Measurements from ENCODE around the gene ME3.

The ME3 gene

DNA sequence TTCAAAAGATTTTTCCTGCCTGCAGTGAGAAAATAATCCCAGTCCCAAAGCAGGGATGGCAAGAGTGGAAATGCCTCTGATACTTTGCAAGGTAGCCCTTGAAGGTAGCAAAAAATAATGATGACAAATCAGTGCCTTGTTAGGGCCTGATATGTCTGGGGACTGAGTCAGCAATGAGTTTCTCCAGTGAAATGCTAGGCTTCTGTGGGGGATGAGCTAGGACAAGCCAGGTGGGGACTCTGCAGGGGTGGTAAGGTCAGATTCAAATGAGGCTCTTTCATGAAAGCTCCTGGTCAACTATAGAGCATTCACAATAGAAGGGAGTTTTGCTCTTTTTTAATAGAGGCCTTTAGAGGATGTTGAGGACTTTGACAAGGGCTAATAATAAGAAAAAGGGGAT lies 77.7 kb downstream of the ME3 start:
- Histone ChIP-seq H3F3A (ENCODE audit: insufficient read depth, low read length) (peaks cover 9% of the 10 kb centered on the region; the same call in 1 of the 2 replicates), H3K4me3 (ENCODE audit: low read length) (no peak overlapping the region), H2AFZ (ENCODE audit: low read length) (no peak overlapping the region), H3K4me2 (ENCODE audit: low read depth, low read length) (no peak overlapping the region), H3K27me3 (replicated peaks; ENCODE audit: insufficient read depth, low read length) (no peaks in the 10 kb centered on the region), H3K36me3 (replicated peaks; ENCODE audit: insufficient read depth, low read length) (no peaks in the 10 kb centered on the region), H3K79me2 (ENCODE audit: low read length) (no peaks in the 10 kb centered on the region), H3K9me2 (replicated peaks; ENCODE audit: insufficient read depth, low read length) (no peaks in the 10 kb centered on the region), H3K4me1 (ENCODE audit: low read length) (peaks cover 22% of the 10 kb centered on the region), H4K20me1 (ENCODE audit: insufficient read depth, low read length) (no peaks in the 10 kb centered on the region), H3K9ac (ENCODE audit: low read length) (no peak overlapping the region), H3K9me3 (replicated peaks; ENCODE audit: insufficient read depth, low read length) (no peaks in the 10 kb centered on the region), H3K27ac (ENCODE audit: low read length) (no peak overlapping the region)
- DNase-seq: peak; percentile 33
- TF ChIP-seq EZH2 (optimal IDR thresholded peaks at IDR 0.05; ENCODE audit: low read depth, low read length) (no peak), EZH2phosphoT487 (IDR thresholded peaks at IDR 0.05; ENCODE audit: low read length) (no peak)
- TF ChIP-seq, protein P1, sequence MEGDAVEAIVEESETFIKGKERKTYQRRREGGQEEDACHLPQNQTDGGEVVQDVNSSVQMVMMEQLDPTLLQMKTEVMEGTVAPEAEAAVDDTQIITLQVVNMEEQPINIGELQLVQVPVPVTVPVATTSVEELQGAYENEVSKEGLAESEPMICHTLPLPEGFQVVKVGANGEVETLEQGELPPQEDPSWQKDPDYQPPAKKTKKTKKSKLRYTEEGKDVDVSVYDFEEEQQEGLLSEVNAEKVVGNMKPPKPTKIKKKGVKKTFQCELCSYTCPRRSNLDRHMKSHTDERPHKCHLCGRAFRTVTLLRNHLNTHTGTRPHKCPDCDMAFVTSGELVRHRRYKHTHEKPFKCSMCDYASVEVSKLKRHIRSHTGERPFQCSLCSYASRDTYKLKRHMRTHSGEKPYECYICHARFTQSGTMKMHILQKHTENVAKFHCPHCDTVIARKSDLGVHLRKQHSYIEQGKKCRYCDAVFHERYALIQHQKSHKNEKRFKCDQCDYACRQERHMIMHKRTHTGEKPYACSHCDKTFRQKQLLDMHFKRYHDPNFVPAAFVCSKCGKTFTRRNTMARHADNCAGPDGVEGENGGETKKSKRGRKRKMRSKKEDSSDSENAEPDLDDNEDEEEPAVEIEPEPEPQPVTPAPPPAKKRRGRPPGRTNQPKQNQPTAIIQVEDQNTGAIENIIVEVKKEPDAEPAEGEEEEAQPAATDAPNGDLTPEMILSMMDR (IDR thresholded peaks at IDR 0.05; ENCODE audit: low read length): no peak

DNA sequence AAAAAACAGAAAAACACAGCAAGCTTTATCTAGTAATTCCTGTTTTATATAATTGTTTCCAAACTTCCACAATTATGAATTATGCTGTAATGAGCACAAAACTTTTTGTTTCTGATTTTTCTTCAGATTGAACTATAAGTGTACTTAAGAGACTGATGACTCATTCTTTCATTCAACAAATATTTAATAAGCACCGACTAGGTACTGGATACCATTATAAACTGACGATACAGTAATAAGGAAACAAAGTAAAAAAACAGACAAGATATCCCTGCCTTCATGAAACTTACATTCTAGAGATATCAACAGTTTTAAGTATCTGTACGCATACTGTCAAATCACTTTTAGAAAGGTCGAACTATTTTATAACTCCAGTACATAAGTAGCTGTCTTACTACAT lies 78.6 kb downstream of the ME3 start:
- TF ChIP-seq EZH2 (optimal IDR thresholded peaks at IDR 0.05; ENCODE audit: low read depth, low read length) (no peak), EZH2phosphoT487 (IDR thresholded peaks at IDR 0.05; ENCODE audit: low read length) (no peak)
- TF ChIP-seq, protein P1 (IDR thresholded peaks at IDR 0.05; ENCODE audit: low read length): no peak
- no peaks in the 10 kb centered on the region for H3K9me3 ChIP-seq (replicated peaks; ENCODE audit: insufficient read depth, low read length)
- H3K4me1 ChIP-seq (ENCODE audit: low read length): peaks cover 28% of the 10 kb centered on the region
- no peaks in the 10 kb centered on the region for H3K27me3 ChIP-seq (replicated peaks; ENCODE audit: insufficient read depth, low read length)
- no peak overlapping the region for H3K4me3 ChIP-seq (ENCODE audit: low read length)
- H3K36me3 ChIP-seq (replicated peaks; ENCODE audit: insufficient read depth, low read length): no peaks in the 10 kb centered on the region
- H3K27ac ChIP-seq (ENCODE audit: low read length): peak overlapping the region; percentile 38; the same call in 1 of the 2 replicates
- DNase-seq: no peak
- H3K79me2 ChIP-seq (ENCODE audit: low read length): no peaks in the 10 kb centered on the region
- no peak overlapping the region for H3K9ac ChIP-seq (ENCODE audit: low read length)
- no peaks in the 10 kb centered on the region for H3K9me2 ChIP-seq (replicated peaks; ENCODE audit: insufficient read depth, low read length)
- no peaks in the 10 kb centered on the region for H4K20me1 ChIP-seq (ENCODE audit: insufficient read depth, low read length)
- H2AFZ ChIP-seq (ENCODE audit: low read length): no peak overlapping the region
- no peak overlapping the region for H3K4me2 ChIP-seq (ENCODE audit: low read depth, low read length)
- peaks cover 9% of the 10 kb centered on the region; the same call in 1 of the 2 replicates for H3F3A ChIP-seq (ENCODE audit: insufficient read depth, low read length)

DNA sequence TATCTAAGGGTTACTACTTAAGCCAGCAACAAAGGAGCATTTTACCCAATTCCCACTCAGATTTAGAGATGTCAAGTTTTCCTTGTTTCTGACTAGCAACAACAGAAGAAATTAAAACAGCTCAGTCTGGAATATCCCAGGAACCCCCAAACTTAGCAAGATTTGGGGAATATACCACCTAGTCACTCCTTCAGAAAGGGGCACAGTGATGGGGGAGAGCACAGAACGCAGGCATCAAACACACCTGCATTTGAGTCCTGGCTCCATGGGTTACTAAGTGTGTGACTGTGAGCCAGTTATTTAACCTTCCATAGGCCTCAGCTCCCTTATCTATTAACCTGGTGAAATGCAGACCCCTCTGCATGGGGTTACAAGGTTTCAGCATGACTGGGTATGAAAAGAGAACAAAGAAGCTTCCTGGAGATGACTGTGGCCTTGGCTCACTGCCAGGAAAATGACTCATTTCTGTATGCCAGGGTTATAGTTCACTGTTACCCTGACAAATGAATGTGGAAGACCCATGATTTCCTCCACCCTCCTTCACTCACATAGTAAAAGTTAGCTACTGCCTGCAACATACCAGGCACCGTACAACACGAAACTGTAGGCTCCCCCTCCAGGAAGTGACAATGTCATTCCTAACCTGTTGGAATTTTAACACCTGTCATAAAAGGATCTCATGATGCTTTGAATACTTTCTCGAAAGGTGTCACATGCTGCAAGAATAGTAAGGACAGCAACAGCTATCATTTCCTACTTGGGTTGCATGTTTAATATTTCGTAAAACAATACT lies 79.6 kb downstream of the ME3 start:
- no peaks in the 10 kb centered on the region for H3K9me2 ChIP-seq (replicated peaks; ENCODE audit: insufficient read depth, low read length)
- H3K4me3 ChIP-seq (ENCODE audit: low read length): no peak overlapping the region
- no peak overlapping the region for H3K9ac ChIP-seq (ENCODE audit: low read length)
- no peaks in the 10 kb centered on the region for H3K36me3 ChIP-seq (replicated peaks; ENCODE audit: insufficient read depth, low read length)
- no peaks in the 10 kb centered on the region for H3K9me3 ChIP-seq (replicated peaks; ENCODE audit: insufficient read depth, low read length)
- H4K20me1 ChIP-seq (ENCODE audit: insufficient read depth, low read length): no peaks in the 10 kb centered on the region
- H3K27me3 ChIP-seq (replicated peaks; ENCODE audit: insufficient read depth, low read length): no peaks in the 10 kb centered on the region
- H3F3A ChIP-seq (ENCODE audit: insufficient read depth, low read length): peaks cover 9% of the 10 kb centered on the region; the same call in 1 of the 2 replicates
- no peaks in the 10 kb centered on the region for H3K79me2 ChIP-seq (ENCODE audit: low read length)
- H3K4me2 ChIP-seq (ENCODE audit: low read depth, low read length): peak overlapping the region; percentile 25
- peak overlapping the region; percentile 38; the same call in 1 of the 2 replicates for H3K27ac ChIP-seq (ENCODE audit: low read length)
- no peak for TF ChIP-seq EZH2 (optimal IDR thresholded peaks at IDR 0.05; ENCODE audit: low read depth, low read length)
- TF ChIP-seq EZH2phosphoT487 (IDR thresholded peaks at IDR 0.05; ENCODE audit: low read length): no peak
- no peak overlapping the region for H2AFZ ChIP-seq (ENCODE audit: low read length)
- peak; percentile 85 for DNase-seq
- peaks cover 29% of the 10 kb centered on the region for H3K4me1 ChIP-seq (ENCODE audit: low read length)

Measured in MM.1S (cell line).